GM23248 (cell line): ENCODE results near the gene HCN2. TPM values are rescaled to one million over a fixed set of nuclear protein-coding genes. Genes with fewer than 3 reads are reported as not detected.
"Not testable (repeated sequence)": the region's sequence is repeated elsewhere in the genome, so short reads cannot be mapped to it uniquely, and the experiment has no call there.

Experiments used
- DNase-seq: peaks from one replicate; pipeline ENCODE4 v3.0.0-alpha.2; 2015
- H2AFZ ChIP-seq: fragments of 200-600 bp; sonication (generic); 2 replicates; pipeline ENCODE4 v1.6.1; 2016; ENCODE audit warnings: antibody characterized with exemption
- H3F3A ChIP-seq: fragments of 200-600 bp; sonication (generic); 2 replicates; pipeline ENCODE4 v1.6.1; 2016; ENCODE audit warnings: mild to moderate bottlenecking, antibody characterized with exemption, mixed run types; ENCODE audit not compliant: insufficient read depth
- H3K27ac ChIP-seq: fragments of 200-600 bp; sonication (generic); 2 replicates; pipeline ENCODE4 v1.5.1; 2016; ENCODE audit warnings: mild to moderate bottlenecking
- H3K27me3 ChIP-seq: fragments of 200-600 bp; sonication (generic); replicated peaks from 2 replicates; pipeline ENCODE4 v1.6.1; 2016; ENCODE audit warnings: mild to moderate bottlenecking; ENCODE audit not compliant: insufficient read depth
- H3K36me3 ChIP-seq: fragments of 200-600 bp; sonication (generic); 2 replicates; pipeline ENCODE4 v1.6.1; 2016; ENCODE audit warnings: low read depth, mild to moderate bottlenecking
- H3K4me1 ChIP-seq: fragments of 200-600 bp; sonication (generic); 2 replicates; pipeline ENCODE4 v1.6.1; 2016; ENCODE audit warnings: mild to moderate bottlenecking; ENCODE audit not compliant: insufficient read depth
- H3K4me2 ChIP-seq: fragments of 200-600 bp; sonication (generic); one replicate; pipeline ENCODE4 v1.6.1; 2016; ENCODE audit warnings: mild to moderate bottlenecking; ENCODE audit not compliant: unreplicated experiment
- H3K4me3 ChIP-seq: fragments of 200-600 bp; sonication (generic); 2 replicates; pipeline ENCODE4 v1.5.1; 2016; ENCODE audit warnings: mild to moderate bottlenecking
- H3K79me2 ChIP-seq: fragments of 200-600 bp; sonication (generic); 2 replicates; pipeline ENCODE4 v1.6.1; 2016; ENCODE audit warnings: mild to moderate bottlenecking; ENCODE audit not compliant: insufficient read depth
- H3K9ac ChIP-seq: fragments of 200-600 bp; sonication (generic); 2 replicates; pipeline ENCODE4 v1.6.1; 2016; ENCODE audit warnings: mild to moderate bottlenecking
- H3K9me2 ChIP-seq: fragments of 200-600 bp; sonication (generic); 2 replicates; pipeline ENCODE4 v1.6.1; 2016; ENCODE audit warnings: mixed run types, mild to moderate bottlenecking, moderate library complexity; ENCODE audit not compliant: insufficient read depth
- H3K9me3 ChIP-seq: fragments of 200-600 bp; sonication (generic); one replicate; pipeline ENCODE4 v1.6.1; 2017; ENCODE audit warnings: low read depth
- H4K20me1 ChIP-seq: fragments of 200-600 bp; sonication (generic); 2 replicates; pipeline ENCODE4 v1.6.0; 2016; ENCODE audit not compliant: insufficient read depth
- EZH2 ChIP-seq: fragments of 200-600 bp; sonication (generic); IDR thresholded peaks from 2 replicates; pipeline ENCODE4 v1.6.1; 2018; ENCODE audit warnings: antibody characterized with exemption, mild to moderate bottlenecking; ENCODE audit not compliant: insufficient read depth, poor library complexity, severe bottlenecking
- EZH2phosphoT487 ChIP-seq: fragments of 200-600 bp; sonication (generic); IDR thresholded peaks from 2 replicates; pipeline ENCODE4 v1.6.1; 2018; ENCODE audit warnings: antibody characterized with exemption, moderate library complexity, mild to moderate bottlenecking, low read depth; ENCODE audit not compliant: insufficient read depth
- WGBS, 2 experiments: methylation state at CpG; one replicate each; pipeline ENCODE4 v1.1.6; 2015 to 2017; ENCODE audit warnings: low lambda C conversion rate in 2 of 2, low coverage in 1 of 2; ENCODE audit errors: missing lambda C conversion rate in 2 of 2; 5-methylcytosine and 5-hydroxymethylcytosine counted together
- in situ Hi-C: fragments of 300-500 bp; cut with MboI; formaldehyde crosslinking; loops from 2 replicates; pipeline ENCODE4 v1.15.0; 2020
- polyA plus RNA-seq: library from polyadenylated mRNA; unstranded; fragments of >200 nt; fragmentation: Nextera tagmentation; extraction: Ambion mirVana; gene quantifications from 2 replicates; pipeline ENCODE4 v1.2.1, GENCODE V29; 2016
- total RNA-seq: library from RNA; depleted of rRNA; stranded (reverse); fragments of >200 nt; shearing (Covaris generic); gene quantifications from 2 replicates; pipeline ENCODE4 v1.2.3, GENCODE V29; 2014

The HCN2 gene
- total and polyA plus RNA-seq, 2 experiments from 2014 or later: 0.14 to 3.1 TPM

GRCh38 chr19:582497-583197 is 7.0 kb upstream of the HCN2 start:
- Histone ChIP-seq H3K27me3 (no peaks in the 10 kb centered on the region), H3K9me2 (no peaks in the 10 kb centered on the region), H4K20me1 (no peaks in the 10 kb centered on the region), H3K36me3 (no peaks in the 10 kb centered on the region; the same call in 1 of the 2 replicates), H3K79me2 (peaks cover 46% of the 10 kb centered on the region), H3K4me1 (peaks cover 15% of the 10 kb centered on the region), H3K27ac (no peak overlapping the region), H2AFZ (no peak overlapping the region), H3F3A (0 out of 2 replicates have a peak, but pooled peaks cover 7% of the 10 kb centered on the region), H3K4me3 (no peak overlapping the region), H3K9me3 (no peaks in the 10 kb centered on the region), H3K4me2 (no peak overlapping the region), H3K9ac (no peak overlapping the region)
- WGBS, 2 experiments: 80 to 82% methylated on average over 28 to 30 of the region's 31 CpGs
- in situ Hi-C loops: no loop called here
- TF ChIP-seq EZH2phosphoT487 (no peak), EZH2 (no peak)
- peak; percentile 80 for DNase-seq

GRCh38 chr19:583198-583967 is 6.3 kb upstream of the HCN2 start:
- Histone ChIP-seq H3K4me2 (no peak overlapping the region), H3K79me2 (peaks cover 38% of the 10 kb centered on the region), H3K36me3 (no peaks in the 10 kb centered on the region; the same call in 1 of the 2 replicates), H2AFZ (no peak overlapping the region), H3K9me2 (no peaks in the 10 kb centered on the region), H3F3A (0 out of 2 replicates have a peak, but pooled peaks cover 7% of the 10 kb centered on the region), H3K27me3 (no peaks in the 10 kb centered on the region), H3K9me3 (no peaks in the 10 kb centered on the region), H3K9ac (no peak overlapping the region), H3K4me1 (peaks cover 15% of the 10 kb centered on the region), H3K27ac (no peak overlapping the region), H3K4me3 (no peak overlapping the region), H4K20me1 (no peaks in the 10 kb centered on the region)
- TF ChIP-seq EZH2 (no peak), EZH2phosphoT487 (no peak)
- no peak for DNase-seq
- in situ Hi-C loops: no loop called here
- 88 to 93% methylated on average over 11 to 26 of the region's 27 CpGs for WGBS, 2 experiments

- Histone ChIP-seq H3F3A (0 out of 2 replicates have a peak, but pooled peaks cover 7% of the 10 kb centered on the region), H2AFZ (no peak overlapping the region), H3K4me1 (peaks cover 15% of the 10 kb centered on the region), H3K9me3 (no peaks in the 10 kb centered on the region), H3K4me2 (no peak overlapping the region), H4K20me1 (no peaks in the 10 kb centered on the region), H3K9me2 (no peaks in the 10 kb centered on the region), H3K27ac (no peak overlapping the region), H3K9ac (no peak overlapping the region), H3K79me2 (peaks cover 33% of the 10 kb centered on the region), H3K4me3 (no peak overlapping the region), H3K27me3 (no peaks in the 10 kb centered on the region), H3K36me3 (no peaks in the 10 kb centered on the region; the same call in 1 of the 2 replicates)
- 68 to 72% methylated on average over 5 of the region's 5 CpGs for WGBS, 2 experiments
- TF ChIP-seq EZH2: no peak
- no peak for TF ChIP-seq EZH2phosphoT487
- DNase-seq: no peak
- in situ Hi-C loops: no loop called here
Observed at GRCh38 chr19:583968-584239, 5.8 kb upstream of the HCN2 start.

- H4K20me1 ChIP-seq: no peaks in the 10 kb centered on the region
Observed at GRCh38 chr19:584240-585001, 5.3 kb upstream of the HCN2 start.

GRCh38 chr19:585146-585545 is 4.5 kb upstream of the HCN2 start:
- peaks cover 15% of the 10 kb centered on the region for H3K4me1 ChIP-seq
- in situ Hi-C loops, H3K9me2 ChIP-seq, H2AFZ ChIP-seq, H3K27me3 ChIP-seq, H3K27ac ChIP-seq, H3K9me3 ChIP-seq, DNase-seq, H3F3A ChIP-seq, H3K4me3 ChIP-seq, H3K9ac ChIP-seq, H4K20me1 ChIP-seq, H3K4me2 ChIP-seq, H3K36me3 ChIP-seq: not testable (repeated sequence)
- WGBS, 2 experiments: 73 to 82% methylated on average over 15 to 34 of the region's 34 CpGs
- peaks cover 21% of the 10 kb centered on the region for H3K79me2 ChIP-seq

More at GRCh38 chr19:584240-585001, 5.3 kb upstream of the HCN2 start:
- no peaks in the 10 kb centered on the region for H3K27me3 ChIP-seq
- H3K4me1 ChIP-seq: peaks cover 15% of the 10 kb centered on the region
- H3K9ac ChIP-seq: no peak overlapping the region
- H3K4me2 ChIP-seq: no peak overlapping the region
- no peak overlapping the region for H2AFZ ChIP-seq
- H3F3A ChIP-seq: 0 out of 2 replicates have a peak, but pooled peaks cover 7% of the 10 kb centered on the region
- H3K9me2 ChIP-seq: no peaks in the 10 kb centered on the region
- in situ Hi-C loops: no loop called here
- 29 to 31% methylated on average over 33 to 37 of the region's 38 CpGs for WGBS, 2 experiments
- no peak overlapping the region for H3K4me3 ChIP-seq
- H3K27ac ChIP-seq: no peak overlapping the region
- H3K79me2 ChIP-seq: peaks cover 28% of the 10 kb centered on the region
- no peaks in the 10 kb centered on the region; the same call in 1 of the 2 replicates for H3K36me3 ChIP-seq
- DNase-seq: peak; percentile 58
- no peak for TF ChIP-seq EZH2
- TF ChIP-seq EZH2phosphoT487: no peak
- no peaks in the 10 kb centered on the region for H3K9me3 ChIP-seq
